ENCODE results near the gene GLP2R.

Gene GLP2R

DNA sequence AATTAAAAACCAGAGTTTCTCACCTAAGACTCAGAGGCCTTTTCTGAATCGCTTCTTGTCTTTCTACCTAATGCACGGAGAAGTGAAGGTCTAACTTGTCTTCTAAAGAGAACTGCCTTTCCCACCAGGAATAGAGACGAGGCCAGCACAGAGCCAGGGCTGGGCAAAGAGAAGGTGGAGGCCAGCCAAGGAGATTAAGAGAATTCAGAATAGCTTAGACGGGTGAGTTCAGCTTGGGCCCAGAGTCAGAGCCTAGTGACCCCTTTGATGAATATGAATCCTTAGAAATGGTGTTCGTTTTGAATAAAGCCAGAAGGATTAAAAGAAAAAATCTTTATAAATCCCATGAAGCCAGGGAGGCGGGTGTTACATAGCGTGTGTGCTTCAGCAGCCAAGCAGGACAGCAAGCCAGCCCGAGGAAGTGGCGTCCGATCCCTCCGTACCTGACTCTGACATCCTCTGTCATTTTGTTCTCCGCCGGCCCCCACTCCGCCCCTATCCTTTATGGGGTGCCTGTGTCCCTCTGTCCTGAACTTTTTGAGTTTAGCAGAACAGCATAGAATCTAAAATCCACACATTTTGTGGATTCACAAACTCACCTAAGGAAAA lies 11.3 kb upstream of the GLP2R start:
- no peak for DNase-seq

DNA sequence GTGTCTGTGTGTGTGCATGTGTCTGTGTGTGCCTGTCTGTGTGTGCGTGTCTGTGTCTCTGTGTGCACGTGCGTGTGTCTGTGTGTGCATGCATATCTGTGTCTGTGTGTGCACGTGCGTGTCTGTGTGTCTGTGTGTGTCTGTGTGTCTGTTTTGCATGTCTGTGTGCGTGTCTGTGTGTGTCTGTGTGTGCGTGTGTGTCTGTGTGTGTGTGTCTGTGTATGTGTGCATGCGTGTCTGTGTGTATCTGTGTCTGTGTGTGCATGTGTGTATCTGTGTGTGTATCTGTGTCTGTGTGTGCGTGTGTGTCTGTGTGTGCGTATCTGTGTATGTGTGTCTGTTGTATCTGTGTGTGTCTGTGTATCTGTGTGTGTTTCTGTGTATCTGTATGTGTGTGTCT lies 9.3 kb upstream of the GLP2R start:
- DNase-seq = no peak

DNA sequence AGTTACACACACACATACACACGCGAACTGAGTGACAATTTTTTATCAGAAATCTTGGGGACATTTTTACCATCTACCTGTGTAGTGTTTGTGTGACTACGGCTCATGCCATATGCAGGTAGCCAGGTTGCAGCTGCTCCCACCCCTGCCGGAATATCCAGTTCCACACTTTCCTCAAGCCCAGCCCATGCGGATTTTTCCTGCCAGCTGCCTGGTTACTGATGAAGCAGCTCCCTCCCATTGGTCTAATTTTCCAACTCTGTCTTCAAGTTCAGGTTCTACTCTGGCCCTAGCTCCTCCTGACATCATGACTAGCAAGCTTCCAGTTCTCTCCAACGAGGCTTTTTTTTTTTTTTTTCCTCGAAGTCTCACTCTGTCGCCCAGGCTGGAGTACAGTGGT lies 8.6 kb upstream of the GLP2R start:
- no peak for DNase-seq

DNA sequence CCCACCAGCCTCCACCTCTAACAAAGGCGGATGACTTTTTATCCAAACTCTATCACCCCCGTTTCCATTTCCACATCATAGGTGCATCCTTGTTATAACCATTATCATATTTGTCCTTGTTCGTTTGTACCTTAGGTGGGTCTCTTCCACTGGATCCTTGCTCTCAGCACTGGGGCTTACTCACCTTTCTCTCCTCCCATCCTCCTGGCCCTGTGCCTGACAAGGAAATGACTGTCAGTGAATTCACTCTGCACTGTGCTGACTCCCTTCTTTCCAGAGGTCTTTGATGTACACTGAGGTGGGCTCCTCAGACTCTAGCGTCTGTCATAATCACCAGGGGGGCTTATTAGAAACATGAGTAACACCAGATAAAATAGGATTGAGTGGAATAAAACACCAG lies 7.0 kb upstream of the GLP2R start:
- DNase-seq = no peak

DNA sequence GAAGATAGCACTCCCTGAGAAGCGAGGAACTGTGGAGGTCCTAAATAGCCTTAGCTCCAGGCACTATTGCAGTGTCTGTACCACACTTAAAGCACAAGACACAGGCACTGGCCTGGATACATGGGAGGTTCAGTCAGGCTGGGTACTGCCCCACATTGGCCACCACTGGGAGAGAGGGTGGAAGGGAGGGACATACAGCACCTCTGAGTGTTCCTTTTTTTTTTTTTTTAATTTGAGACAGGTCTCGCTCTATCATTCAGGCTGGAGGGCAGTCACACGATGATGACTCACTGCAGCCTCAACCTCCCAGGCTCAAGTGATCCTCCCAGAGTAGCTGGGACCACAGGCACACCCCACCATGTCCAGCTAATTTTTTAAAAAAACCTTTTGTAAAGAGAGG lies 5.3 kb upstream of the GLP2R start:
- no peak for DNase-seq

DNA sequence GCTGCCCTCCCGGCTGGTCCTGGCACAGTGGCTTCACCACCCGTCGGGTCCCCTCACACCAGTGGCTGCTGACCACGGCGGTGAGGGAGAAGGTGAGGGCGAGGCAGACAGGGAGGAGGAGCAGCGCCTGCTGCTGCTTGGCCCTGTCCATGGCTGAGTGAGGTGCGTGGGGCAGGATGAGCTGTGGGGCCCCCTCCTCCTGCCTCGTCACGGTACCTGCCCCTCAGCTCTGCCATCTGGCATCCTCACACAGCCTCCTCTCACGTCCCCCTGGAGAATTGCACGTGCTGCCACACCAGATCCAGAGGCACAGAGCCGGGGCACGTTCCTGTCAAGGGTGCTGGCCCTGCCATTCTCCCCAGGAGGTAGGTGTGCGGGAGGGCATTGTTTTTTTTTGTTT lies 3.8 kb upstream of the GLP2R start, which contains the start of gene GSG1L2:
TSS of gene GSG1L2 (minus strand) at position 159 of the 400 bp plus-strand sequence. CDS start at position 151, 8 bp downstream.
- no peak for DNase-seq

DNA sequence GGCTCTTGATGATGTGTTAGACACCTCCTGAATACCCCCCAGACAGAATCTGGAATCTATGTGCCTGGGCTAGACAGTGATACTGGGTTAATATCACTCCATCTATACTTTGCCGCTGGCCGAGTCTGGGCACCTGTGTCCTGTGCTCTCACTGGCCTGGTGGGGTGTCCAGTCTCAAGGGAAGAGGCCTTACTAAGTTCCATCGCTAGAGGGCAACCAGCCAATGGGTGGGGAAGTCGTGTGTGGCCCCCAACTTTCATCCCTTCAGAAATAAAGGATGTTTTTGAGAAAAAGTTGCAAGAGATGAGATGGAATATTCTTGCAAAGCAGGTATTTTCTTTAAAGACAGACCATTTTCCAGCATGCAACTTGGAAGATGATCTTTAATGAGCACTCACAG lies 1.6 kb upstream of the GLP2R start:
- DNase-seq = no peak

DNA sequence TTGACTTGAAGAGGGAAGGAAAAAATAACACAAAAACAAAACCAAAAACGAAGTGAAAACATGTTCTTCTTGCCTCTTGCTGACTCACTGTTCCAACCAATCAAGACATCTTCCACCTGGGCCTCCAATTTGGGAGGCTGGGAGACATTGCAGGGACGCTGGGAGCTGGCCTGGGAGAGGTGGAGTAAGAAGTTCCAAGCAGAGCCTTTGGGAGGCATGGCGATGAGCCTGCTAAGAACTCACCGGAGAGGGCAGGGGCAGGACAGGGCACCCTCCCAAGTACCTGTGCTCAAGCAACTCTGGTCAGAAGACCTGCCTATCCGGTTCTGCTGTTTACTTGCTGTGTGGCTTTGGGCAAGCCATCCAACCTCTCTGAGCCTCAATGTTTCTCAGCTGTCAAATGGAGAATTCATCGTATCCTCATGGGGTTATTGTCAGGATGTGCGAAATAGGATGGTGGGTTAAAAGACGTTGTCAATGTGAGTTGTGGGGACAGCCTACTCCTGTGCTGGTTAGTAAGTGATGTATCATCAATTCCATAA lies 856 bp upstream of the GLP2R start:
- DNase-seq = no peak

DNA sequence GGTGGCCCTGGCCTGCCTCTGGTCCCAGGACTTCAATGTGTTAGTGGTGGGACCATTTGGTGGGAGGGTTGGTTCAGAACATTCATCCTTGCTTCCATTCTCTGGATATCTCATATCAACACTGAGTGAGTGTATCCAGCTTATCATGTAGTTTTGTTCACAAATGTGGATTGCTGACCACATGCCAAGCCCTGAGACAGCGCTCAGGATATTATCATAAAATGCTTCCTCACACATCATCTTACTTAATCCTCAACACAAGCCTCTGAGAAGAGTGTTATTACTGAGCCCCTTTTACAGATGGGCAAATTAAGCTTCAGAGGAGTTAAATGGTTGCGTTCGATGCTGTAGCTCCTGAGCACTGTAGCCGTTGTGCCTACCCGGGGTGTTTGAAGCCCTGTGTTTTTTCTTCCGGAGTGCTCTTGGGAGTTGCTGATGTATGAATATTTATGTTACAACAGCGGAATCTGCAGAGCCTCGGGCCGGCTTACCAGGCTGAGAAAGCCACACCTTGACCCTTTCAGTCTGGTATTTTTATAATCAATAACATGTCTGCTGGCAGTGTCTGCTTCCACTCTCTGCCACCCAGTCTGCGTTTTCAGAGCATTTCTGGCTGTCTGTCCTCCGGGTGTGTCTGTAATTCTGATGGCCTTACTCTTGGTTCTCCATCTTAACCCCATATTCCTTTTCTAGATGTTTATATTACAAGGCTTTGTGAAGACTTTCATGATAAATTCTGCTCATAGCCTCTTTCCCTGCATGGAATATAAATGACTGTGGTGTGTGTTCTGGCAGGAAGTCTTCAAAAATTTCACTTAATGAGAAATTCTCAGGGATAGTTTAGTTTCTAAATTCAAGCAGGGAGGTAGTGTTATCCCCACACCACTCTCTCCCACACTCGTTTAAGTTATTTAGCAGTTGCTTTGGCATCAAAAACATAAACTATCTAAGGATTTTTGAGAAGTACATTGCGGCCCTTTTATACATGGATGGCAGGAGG lies 2.9 kb downstream of the GLP2R start:
- no peak for DNase-seq

DNA sequence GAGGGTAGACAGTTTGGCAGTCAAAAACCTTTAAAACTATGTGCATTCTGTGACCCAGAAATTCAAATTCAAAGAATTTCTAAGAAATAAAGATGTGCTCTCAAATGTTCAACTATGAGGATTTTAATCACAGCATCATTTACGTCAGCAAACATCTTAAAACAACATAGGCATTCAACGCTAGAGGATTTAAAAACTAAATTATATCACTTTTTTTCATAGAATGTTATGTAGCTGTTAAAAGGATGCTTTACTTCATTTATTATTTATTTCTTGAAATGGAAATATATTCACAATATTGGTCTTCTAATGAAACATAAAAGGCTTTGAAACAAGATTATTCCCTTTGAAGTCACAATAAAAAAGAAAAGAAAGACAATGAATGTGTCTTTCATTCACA lies 3.6 kb downstream of the GLP2R start:
- DNase-seq = no peak

DNA sequence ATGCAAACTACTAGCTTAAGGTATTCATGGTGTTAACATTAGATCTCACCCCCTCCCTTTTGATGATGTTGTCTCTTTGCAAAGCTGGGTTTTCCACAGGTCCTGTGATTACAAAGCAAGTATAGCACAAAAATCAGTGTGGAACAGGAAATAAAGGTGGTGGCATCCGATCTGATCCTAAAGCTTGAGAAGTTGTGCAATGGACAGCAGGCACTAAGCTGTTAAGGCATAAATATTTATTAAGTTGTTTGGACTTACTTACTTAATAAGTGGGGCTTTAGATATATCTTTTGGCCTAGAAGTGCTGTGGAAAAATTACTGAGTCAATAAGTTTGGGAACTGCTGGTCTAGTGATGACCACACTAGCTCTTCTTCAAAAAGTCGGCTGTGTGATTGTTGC lies 5.0 kb downstream of the GLP2R start:
- DNase-seq = no peak

DNA sequence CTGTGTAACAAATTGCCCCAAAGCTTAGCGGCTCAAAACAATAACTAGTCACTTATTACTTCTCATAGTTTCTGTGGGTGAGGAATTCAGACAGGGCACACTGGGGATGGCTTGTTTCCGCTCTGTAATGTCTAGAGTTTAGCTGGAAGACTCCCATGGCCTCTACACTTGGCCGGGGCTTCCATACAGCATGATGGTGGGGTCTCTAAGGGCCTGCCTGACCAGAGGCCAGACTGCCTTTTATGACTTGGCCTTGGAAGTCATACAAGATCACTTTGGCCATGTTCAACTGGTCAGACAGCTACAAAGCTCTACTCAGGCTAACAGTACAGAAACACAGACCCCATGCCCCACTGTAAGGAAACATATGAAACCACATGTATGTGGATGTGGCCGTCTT lies 8.2 kb downstream of the GLP2R start:
- no peak for DNase-seq

DNA sequence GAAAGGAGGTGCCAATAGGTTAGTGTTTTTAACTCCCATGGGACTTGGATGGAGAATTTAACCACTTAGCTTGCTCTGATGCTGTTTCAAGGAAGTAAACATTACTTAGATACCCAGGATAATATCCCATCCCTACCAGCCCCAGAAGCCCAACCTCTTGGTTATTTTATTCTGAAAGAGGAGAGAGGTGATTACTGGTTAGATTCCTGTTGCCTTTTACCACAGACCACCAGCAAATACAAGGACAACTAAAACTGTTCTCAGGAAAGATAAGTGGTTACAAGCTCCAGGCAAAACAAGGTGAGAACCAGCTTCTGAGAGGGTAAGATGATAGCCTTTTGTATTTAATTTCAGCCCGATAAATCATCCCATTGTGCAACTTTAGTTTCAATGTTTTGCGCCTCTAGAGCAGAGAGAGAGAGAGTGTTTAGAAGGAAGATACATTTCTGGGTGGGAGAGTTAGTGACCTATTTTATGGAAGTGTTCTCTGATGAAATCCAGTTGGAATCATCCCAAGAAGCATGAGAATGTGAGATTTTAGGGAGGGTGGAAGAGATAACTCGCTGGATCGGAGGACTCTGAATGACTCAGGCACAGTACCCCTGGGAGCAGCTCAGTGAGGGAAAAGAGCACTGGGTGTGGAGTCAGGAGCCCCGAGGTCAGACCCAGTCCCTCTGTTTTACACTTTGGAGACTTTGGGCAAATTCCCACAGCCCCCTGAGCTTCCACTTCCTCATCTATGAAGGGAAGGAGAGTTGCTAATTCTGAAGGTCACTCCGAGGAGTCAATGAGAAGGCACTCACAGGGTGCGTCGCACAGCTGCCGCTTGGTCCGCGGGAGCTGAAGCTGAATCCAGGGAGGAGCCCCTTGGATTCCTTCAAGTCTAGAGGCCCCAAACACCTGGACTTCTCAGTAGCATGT lies 12.1 kb downstream of the GLP2R start:
- DNase-seq = no peak

DNA sequence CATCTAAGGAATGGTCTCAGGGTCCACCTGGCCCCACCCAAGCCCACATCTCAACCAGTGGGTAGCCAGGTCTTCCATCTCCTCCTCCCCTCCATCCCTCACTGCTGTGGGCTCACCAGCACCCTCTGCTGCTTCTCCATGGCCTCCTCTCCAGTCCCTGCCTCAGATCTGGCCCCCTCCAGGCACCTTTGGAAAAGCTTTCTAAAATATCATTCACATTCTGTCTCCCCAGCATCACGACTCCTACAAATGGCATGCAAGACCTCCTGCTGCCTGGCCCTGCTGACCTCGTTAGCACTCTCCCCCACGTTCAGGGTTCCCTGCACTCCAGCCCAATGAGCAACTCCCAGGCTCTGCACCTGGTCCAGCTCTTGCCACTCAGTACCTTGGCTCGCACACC lies 13.7 kb downstream of the GLP2R start:
- DNase-seq = no peak

DNA sequence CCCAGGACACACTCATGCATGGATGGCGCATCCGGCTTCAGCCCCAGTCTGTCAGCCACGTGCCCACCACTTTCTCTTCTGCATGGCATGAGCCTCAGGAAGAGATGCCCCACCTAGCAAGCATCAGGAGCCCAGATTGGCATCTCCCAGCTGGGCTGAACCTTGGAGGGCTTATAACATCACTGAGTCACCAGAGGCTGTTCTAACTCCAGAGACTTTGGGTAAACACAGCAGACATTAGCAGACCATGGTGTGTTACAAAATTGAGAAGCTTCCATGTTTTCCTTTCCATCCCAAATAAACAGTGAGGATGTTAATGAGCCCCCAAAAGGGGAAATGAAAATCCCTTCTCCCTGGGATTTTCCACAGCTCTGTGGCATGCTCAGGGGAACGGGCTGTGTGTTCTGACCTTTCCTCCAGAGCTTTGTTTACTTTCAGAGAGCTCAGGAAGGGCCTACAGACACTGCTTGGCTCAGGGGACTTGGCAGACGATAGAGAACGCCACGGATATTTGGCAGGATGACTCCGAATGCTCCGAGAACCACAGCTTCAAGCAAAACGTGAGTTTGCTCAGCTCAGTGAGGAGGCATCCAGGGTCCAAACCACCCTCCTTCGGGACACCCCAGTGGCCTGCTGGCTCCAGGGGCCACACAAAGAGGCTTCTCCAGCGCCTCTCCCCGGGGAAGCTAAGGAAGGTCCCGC lies 16.5 kb downstream of the GLP2R start:
- no peak for DNase-seq

DNA sequence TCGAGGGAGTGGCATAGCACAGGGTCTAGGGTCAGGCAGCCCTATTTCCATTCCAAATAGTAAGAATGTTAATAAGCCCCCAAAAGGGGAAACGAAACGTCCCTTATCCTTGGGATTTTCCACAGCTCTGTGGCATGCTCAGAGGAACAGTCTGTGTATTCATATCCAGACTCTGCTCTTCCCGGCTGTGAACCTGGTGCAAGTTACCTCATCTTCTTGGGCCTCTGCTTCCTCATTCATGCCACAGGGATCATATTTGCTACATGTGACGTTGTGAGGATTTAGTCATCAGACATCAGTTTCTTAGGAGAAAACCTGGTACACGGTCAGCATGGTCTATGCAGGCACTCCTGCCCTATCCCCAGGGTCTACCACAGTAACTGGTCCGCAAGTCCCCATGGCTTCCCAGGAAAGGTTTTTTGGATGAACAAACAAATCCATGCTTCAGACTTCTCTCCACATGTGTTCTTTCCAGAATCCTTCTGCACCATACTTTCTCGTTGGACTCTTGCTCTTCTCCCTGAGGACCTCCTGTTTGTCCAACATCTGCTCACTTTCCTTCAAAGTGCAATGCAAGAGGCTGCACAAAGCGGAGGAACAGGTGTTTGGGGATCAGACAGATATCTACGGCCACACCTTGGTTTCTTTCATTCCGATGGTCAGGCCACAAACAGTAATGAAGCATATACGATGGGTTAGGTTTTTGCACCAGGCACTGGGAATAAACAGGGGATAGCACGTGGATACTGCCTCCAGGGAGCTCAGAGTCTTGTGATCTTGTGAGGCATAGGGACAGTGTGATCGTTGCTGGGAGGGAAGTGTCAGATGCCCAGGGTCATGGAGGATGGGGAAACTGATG lies 17.7 kb downstream of the GLP2R start:
- DNase-seq = no peak

DNA sequence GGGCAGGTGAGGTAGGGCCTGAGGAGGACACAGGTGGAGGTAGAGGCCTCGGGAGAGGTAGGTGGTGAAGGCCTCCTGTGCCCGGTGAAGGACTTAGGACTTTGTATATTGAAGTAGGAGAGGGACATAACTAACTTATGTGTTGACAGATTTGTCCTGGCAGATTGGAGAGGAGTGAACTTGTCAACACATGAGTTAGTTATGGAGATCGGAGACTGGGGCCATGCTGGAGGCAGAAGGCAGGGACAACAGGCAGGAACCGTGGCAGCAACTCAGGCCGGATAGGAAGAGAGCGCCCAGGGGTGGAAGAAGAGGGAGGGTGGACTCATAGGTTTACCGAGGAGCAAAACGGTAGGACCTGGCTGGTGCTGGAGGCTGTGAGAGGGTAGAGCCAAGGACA lies 18.4 kb downstream of the GLP2R start:
- no peak for DNase-seq

DNA sequence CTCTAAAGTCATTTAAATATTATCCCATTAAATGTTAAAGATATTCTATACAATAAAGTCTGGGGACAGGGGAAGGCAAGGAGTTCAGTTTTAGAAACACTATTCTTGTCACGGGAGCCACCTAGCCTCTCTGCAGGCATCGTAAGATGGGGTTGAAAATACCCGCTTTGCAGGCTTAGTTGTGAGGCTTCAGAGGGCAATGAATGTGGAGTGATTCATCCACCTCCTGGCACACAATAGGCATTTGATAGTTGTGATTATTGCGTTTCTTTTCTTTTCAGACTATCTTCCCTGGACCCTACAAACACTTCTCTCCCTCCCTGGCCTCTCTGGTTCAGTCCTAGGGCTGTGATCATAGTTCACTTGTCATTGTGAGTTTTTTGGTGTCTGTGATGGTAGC lies 19.6 kb downstream of the GLP2R start:
- DNase-seq = no peak

DNA sequence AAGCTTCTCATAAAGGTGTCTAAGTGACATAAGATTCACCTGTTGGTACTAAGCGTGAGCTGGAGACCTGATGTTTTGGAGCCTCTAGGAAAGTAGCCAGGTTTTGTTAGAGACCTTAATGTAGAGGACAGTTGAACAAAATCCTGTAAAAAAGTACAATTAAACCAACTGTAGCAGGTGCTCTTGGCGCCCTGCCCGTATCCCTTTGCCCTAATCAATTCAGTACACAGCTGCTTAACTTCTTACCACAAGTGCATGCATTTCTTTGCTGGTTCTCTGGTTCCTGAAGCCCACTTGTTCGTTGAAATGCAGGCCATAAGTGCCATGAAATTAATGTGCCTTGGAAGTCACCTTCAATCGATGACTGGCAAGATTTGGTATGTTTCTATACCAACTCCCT lies 24.4 kb downstream of the GLP2R start:
- DNase-seq = no peak

DNA sequence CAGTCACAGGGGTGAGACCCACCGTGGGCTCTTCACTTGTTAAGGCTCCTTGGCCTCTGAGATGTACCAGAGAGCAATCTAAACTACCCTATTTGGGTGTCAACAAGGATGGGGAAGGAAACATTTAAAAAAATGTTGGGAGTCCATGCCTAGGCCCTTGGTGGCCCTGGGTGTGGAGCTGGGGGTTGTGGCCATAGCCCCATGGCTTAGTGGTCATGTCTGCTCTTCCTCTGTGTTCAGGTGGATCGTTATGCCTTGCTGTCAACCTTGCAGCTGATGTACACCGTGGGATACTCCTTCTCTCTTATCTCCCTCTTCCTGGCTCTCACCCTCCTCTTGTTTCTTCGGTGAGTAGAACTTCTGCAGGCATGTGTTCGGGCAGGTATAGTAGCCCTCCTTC lies 28.5 kb downstream of the GLP2R start:
- DNase-seq = no peak

DNA sequence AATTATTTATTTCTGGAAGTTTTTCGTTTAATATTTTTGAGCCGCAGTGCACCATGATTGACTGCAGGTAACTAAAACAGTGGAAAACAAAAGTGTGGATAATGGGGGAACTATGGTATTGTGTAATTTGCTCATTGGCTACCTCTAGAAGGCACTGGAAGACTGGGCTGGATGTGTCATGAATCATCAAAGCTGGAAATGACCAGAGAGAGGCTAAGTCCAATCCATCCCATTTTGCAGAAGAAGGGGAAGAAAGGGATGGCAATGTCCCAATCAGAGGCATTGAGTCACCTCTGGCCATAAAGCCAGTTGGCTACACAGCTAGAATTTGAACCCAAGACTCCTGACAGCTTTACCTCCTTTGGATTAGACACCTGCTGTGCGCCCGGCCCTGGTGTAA lies 29.3 kb downstream of the GLP2R start:
- no peak for DNase-seq

Data from bone marrow (tissue), 2 donors.